Fibroblast of skin of scalp (primary cell): ENCODE measurements around the gene PLCD4.

ENCODE experiments used
- DNase-seq: peaks from one replicate; pipeline ENCODE4 v3.0.0-alpha.2; 2013

Gene PLCD4

DNA sequence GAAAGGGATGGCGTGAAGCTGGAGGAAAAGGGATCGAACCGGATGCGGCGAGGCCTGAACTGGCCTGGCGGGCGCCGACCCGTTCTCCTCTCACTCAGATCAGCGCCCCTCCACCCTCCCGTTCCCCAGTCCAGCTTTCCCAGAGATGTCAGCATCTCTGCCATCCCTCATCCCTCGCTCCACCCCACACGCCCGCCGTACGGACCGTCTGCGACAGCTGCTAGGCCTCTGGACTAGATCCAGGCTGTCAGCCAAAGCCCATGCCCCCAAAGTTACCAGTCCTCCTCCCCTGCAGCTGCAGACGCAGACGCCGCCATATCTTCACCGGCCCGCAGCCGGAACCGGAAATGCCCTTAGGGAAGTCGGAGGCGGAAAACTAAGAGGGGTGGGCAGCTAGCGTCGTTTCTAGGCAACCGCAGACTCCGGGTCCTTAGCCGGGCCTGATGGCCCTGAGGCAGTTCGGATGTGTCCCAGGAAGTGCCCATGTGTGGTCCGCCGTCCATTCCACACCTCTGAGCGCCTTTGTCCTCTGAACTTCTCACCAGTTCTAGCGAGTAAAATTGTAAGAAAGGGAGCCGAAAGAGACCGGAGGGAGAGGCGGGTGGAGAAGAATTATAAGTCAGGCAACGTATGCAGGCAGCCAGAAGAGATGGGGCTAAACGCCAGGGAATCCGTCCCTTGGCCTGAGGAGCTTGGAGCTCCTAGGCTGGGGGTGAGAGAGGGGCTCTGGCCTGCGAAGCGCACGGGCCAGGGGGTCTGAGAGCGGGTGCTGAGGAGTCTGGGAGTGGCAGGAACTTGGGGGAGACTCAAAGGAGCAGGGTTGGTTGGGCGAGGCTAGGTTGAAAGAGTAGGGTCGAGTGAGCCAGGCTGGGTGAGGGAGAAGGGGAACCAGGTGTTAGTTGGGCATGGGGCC lies 64.2 kb downstream of the PLCD4 start, which contains the start of the genes RNF25 and STK36:
Gene RNF25, minus strand, starts transcription at position 349 of the 913 bp plus-strand sequence. Its CDS starts 32 bp downstream, at position 317.
Gene STK36, plus strand, starts transcription at position 433 of the 913 bp plus-strand sequence. CDS start 744 bp downstream, outside the sequence.
- DNase-seq = peak; percentile 92

DNA sequence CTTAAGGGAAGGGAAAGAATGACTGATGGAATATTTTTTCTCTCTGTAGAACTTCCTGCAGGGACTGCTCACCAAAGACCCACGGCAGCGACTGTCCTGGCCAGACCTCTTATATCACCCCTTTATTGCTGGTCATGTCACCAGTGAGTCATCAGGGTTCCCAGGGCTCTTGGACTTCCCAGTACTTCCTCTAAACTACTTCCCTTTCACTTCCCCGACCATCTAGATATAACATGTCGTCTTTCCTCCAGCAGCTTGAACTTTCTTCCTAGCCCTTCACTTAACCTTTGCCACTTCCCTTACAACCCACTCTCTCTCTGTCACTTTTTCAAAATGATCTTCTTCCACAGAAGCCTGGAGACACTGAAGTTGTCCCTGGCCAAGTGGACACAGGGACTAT lies 71.4 kb downstream of the PLCD4 start:
- no peak for DNase-seq

DNA sequence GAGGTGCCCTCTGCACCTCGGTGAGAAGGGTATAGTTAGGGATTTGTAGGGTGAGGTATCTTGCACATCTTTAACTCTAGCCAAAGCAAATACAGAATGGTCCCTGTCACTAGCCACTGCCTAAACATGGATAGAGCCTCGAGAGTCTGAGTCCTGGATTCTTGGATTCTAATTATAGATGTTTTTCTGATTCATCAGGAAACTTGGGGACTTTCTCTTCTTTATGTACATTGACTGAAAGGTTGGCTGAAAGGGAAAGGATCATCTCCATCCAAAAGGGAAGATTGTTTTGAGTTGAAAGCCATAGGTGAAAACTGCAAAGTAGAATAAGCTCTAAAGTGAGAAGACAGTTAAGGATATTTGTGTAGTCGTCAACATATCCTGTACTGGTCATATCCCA lies 72.4 kb downstream of the PLCD4 start:
- no peak for DNase-seq
